Uterus (tissue), 4 donors: ENCODE results near the gene SSBP4. TPM values are rescaled to one million over a fixed set of nuclear protein-coding genes. Genes with fewer than 3 reads are reported as not detected.

Source experiments
- DNase-seq, 2 donors: peaks; one replicate each; pipeline ENCODE4 v3.0.0-alpha.2; 2019 to 2020
- H3K27ac ChIP-seq, 2 donors: fragments of 200-600 bp; sonication (generic); 1 replicate in 1 of 2; 2 replicates in 1 of 2; pipeline ENCODE4 v1.5.1; 2016 to 2018
- H3K27me3 ChIP-seq, 2 donors: fragments of 200-600 bp; sonication (generic); one replicate each; pipeline ENCODE4 v1.5.1; 2018 to 2019; ENCODE audit warnings: control low read depth in 1 of 2
- H3K36me3 ChIP-seq, 2 donors: fragments of 200-600 bp; sonication (generic); one replicate each; pipeline ENCODE4 v1.5.1; 2019; ENCODE audit warnings: control low read depth in 1 of 2
- H3K4me1 ChIP-seq, 2 donors: fragments of 200-600 bp; sonication (generic); one replicate each; pipeline ENCODE4 v1.5.1; 2018 to 2019; ENCODE audit warnings: control low read depth in 1 of 2
- H3K4me3 ChIP-seq, 2 donors: fragments of 200-600 bp; sonication (generic); 1 replicate in 1 of 2; 2 replicates in 1 of 2; pipeline ENCODE4 v1.5.1; 2018 to 2019; ENCODE audit warnings: mild to moderate bottlenecking in 1 of 2
- H3K9me3 ChIP-seq, 2 donors: fragments of 200-600 bp; sonication (generic); one replicate each; pipeline ENCODE4 v1.5.1; 2019; ENCODE audit warnings: control low read depth in 1 of 2
- POLR2A ChIP-seq, 2 donors: fragments of 450-650 bp; IDR thresholded peaks; one replicate each; pipeline ENCODE4 v1.6.1; 2016; ENCODE audit warnings: antibody characterized with exemption in 2 of 2, mild to moderate bottlenecking in 1 of 2, moderate library complexity in 1 of 2
- intact Hi-C: fragments of 100-400 bp; cut with DNase I; formaldehyde crosslinking; loops from one replicate; pipeline ENCODE4 v1.15.1; 2023; ENCODE audit warnings: low total_unique reads
- total RNA-seq, 4 donors: library from RNA; depleted of rRNA in 3 of 4; stranded (reverse); fragments of >200 nt in 3 of 4; gene quantifications; one replicate each; pipeline versions ENCODE4 v1.1.0 to v1.2.4, GENCODE V29; 2014 to 2023
- TF ChIP-seq, protein P1 (sequence below), 4 experiments: fragments of 200-600 bp in 2 of 4; fragments of 450-650 bp in 2 of 4; sonication (generic) in 2 of 4; IDR thresholded peaks; one replicate each; pipeline ENCODE4 v1.5.1; 2016 to 2019; ENCODE audit warnings: antibody characterized with exemption in 4 of 4, mild to moderate bottlenecking in 2 of 4, moderate library complexity in 1 of 4
- donor health status: DM: yes; HTN: yes; CAD: no.

Gene SSBP4
- total RNA-seq, 4 donors from 2014 or later: 23.6 to 105 (median 54.8) TPM

DNA sequence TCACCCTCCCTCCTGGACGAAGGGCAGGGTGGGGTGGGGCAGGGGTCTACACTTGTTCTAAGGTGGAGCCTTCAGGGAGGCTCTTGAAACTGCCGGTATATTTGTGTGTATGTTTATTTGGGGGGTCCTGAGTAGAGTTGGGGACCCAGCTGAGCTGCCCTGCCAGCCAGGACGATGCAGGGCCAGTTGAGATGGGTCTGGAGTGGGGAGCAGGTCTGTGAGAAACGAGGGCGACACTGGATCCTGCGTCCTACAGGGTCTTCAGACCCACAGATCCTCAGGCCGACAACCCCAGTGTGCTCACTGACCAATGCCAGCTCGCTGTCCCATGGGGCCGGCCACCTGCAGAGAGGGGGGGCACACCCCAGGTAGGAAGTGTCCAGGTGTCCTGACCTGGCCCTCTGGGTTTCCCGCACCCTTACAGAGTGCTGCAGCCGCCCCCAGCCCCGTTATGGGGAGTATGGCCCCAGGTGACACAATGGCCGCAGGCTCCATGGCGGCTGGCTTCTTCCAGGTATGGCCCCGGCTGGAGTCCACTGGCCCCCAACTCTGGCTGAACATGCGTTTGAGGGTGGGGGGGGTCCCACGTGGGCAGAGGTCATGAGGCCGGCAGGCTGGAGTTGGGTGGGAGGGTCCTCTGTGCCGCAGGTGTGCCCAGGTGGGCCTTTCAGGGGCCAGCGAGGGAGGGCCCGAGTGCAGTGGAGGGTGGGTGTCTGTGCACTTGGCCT lies 11.4 kb downstream of the SSBP4 start:
- H3K36me3 ChIP-seq: no peaks in the 10 kb centered on the region
- H3K4me1 ChIP-seq: peaks cover 0 to 22% of the 10 kb centered on the region in 2 donors
- H3K27me3 ChIP-seq: no peaks in the 10 kb centered on the region
- no peak overlapping the region for H3K4me3 ChIP-seq
- no peak overlapping the region for H3K27ac ChIP-seq
- intact Hi-C loops: no loop called here
- H3K9me3 ChIP-seq: no peaks in the 10 kb centered on the region
- TF ChIP-seq, protein P1, sequence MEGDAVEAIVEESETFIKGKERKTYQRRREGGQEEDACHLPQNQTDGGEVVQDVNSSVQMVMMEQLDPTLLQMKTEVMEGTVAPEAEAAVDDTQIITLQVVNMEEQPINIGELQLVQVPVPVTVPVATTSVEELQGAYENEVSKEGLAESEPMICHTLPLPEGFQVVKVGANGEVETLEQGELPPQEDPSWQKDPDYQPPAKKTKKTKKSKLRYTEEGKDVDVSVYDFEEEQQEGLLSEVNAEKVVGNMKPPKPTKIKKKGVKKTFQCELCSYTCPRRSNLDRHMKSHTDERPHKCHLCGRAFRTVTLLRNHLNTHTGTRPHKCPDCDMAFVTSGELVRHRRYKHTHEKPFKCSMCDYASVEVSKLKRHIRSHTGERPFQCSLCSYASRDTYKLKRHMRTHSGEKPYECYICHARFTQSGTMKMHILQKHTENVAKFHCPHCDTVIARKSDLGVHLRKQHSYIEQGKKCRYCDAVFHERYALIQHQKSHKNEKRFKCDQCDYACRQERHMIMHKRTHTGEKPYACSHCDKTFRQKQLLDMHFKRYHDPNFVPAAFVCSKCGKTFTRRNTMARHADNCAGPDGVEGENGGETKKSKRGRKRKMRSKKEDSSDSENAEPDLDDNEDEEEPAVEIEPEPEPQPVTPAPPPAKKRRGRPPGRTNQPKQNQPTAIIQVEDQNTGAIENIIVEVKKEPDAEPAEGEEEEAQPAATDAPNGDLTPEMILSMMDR (IDR thresholded peaks at IDR 0.05): no peak
- no peak for TF ChIP-seq POLR2A (IDR thresholded peaks at IDR 0.05)
- DNase-seq: peak in 1 of 2 donors; percentile 39

GRCh38 chr19:18431351-18432197 lies 12.4 kb downstream of the SSBP4 start:
- Histone ChIP-seq H3K27me3 (no peaks in the 10 kb centered on the region), H3K9me3 (no peaks in the 10 kb centered on the region), H3K4me3 (no peak overlapping the region), H3K36me3 (no peaks in the 10 kb centered on the region), H3K4me1 (peaks cover 0 to 14% of the 10 kb centered on the region in 2 donors), H3K27ac (peak overlapping the region in 1 of 2 donors; percentile 30)
- DNase-seq: no peak
- TF ChIP-seq, protein P1 (IDR thresholded peaks at IDR 0.05): no peak
- no peak for TF ChIP-seq POLR2A (IDR thresholded peaks at IDR 0.05)
- intact Hi-C loops: no loop called here

DNA sequence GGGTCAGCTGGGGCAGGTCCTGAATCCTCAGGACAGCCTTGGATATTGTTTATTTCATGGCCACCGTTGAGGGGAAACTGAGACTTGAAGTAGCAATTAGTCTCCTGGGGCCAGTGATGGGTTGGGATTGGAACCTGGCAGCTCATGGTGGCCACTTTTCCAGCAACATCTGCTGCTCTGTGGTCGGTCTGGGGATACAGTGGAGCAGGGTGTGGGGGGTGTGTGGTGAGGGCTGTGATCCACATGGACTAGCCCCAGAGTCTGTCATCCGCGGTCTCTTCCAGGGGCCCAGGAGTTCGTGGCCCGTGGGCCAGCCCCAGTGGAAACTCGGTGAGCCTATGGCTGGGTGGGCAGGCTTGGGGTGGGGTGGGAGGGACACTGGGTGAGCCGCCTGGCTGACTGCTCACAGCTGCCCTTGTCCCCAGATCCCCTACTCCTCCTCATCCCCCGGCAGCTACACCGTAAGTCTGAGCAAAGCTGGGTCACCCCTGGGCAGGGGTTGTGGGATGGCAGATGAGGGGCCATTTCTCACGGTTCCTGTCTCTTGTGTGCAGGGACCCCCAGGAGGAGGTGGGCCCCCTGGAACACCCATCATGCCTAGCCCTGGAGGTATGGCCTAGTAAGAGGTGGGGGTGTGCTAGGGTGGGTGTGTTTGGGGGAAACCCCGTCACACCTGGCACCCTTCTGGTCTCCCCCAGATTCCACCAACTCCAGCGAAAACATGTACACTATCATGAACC lies 13.2 kb downstream of the SSBP4 start:
- Histone ChIP-seq H3K27me3 (no peaks in the 10 kb centered on the region), H3K27ac (peak overlapping the region; percentile 77 to 80), H3K9me3 (no peaks in the 10 kb centered on the region), H3K4me3 (peak overlapping the region; percentile 41 to 46), H3K36me3 (no peaks in the 10 kb centered on the region), H3K4me1 (peaks cover 0 to 9% of the 10 kb centered on the region in 2 donors)
- TF ChIP-seq POLR2A (IDR thresholded peaks at IDR 0.05): no peak
- TF ChIP-seq, protein P1 (IDR thresholded peaks at IDR 0.05): no peak
- peak in 1 of 2 donors; percentile 47 for DNase-seq
- intact Hi-C loops: no loop called here

DNA sequence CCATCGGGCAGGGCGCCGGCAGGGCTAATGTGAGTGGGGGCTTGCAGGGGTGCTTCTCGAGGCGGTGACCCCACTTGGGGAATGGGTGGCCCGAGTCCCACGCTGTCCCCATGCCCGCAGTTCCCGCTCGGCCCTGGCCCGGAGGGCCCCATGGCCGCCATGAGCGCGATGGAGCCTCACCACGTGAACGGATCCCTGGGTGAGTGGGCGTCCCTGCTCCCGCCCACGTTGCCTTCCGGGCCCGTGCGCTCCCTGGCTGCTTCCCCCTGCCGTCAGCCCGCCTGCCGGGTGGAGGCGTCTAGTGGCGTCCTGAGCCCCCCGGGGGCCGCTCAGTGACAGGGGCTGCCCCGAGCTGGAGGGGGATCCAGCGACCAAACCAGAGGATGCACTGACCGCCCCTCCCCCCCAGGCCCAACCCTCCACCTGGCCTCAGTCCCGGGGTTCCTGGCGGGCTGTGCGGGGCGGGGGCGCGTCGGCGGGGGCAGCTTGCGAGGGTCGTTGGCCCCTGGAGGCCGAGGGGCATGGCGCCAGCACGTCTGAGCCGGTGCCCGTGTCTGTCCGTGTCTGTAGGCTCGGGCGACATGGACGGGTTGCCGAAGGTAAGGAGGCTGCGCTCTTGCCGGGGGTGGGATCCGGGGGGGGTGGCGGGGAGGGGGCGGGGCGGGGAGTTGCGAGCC lies 14.0 kb downstream of the SSBP4 start:
- Histone ChIP-seq H3K4me3 (peak overlapping the region; percentile 41 to 46), H3K27ac (peak overlapping the region; percentile 77 to 80), H3K27me3 (no peaks in the 10 kb centered on the region), H3K9me3 (no peaks in the 10 kb centered on the region), H3K4me1 (peaks cover 0 to 10% of the 10 kb centered on the region in 2 donors), H3K36me3 (no peaks in the 10 kb centered on the region)
- intact Hi-C loops: no loop called here
- no peak for TF ChIP-seq POLR2A (IDR thresholded peaks at IDR 0.05)
- TF ChIP-seq, protein P1 (IDR thresholded peaks at IDR 0.05): no peak
- DNase-seq: peak; percentile 53 to 64
